Measurements from ENCODE around the gene GPHN. TPM values are rescaled to one million over a fixed set of nuclear protein-coding genes. Genes with fewer than 3 reads are reported as not detected.

Gene GPHN
- total RNA-seq, 1 experiment from 2014 or later: 18.1 TPM

- no peak for TF ChIP-seq NR3C1 (CRISPR knock-in tag; conservative IDR thresholded peaks at IDR 0.05; ENCODE audit: low read depth)
- no peak for TF ChIP-seq ZNF232 (CRISPR knock-in tag; IDR thresholded peaks at IDR 0.05)
- no peak for TF ChIP-seq PRRX2 (CRISPR knock-in tag; IDR thresholded peaks at IDR 0.05)
Observed at GRCh38 chr14:66974397-66975025, 466.6 kb downstream of the GPHN start (continued).

- no peak for ATAC-seq
- H3K27me3 Mint-ChIP-seq (ENCODE audit: low read depth): no peaks in the 10 kb centered on the region
- DNase-seq (ENCODE audit: low spot score): no peak
- H3K4me3 Mint-ChIP-seq: no peak overlapping the region
- ChIA-PET CTCF (no interaction called here), POLR2A (no interaction called here)
- H3K27ac Mint-ChIP-seq: no peak overlapping the region
- H3K4me1 Mint-ChIP-seq: no peaks in the 10 kb centered on the region
- H3K9me3 Mint-ChIP-seq: no peaks in the 10 kb centered on the region
- no peaks in the 10 kb centered on the region for H3K36me3 Mint-ChIP-seq
- no peak for TF ChIP-seq CREB1 (CRISPR knock-in tag; IDR thresholded peaks at IDR 0.05)
- no peak for TF ChIP-seq ATF6 (CRISPR knock-in tag; IDR thresholded peaks at IDR 0.05)
- TF ChIP-seq RELA (CRISPR knock-in tag; IDR thresholded peaks at IDR 0.05; ENCODE audit: borderline replicate concordance): no peak
- no peak for TF ChIP-seq NR3C1 (CRISPR knock-in tag; conservative IDR thresholded peaks at IDR 0.05; ENCODE audit: low read depth)
- TF ChIP-seq USF2 (CRISPR knock-in tag; IDR thresholded peaks at IDR 0.05): no peak
Observed at GRCh38 chr14:66975251-66975650, 467.3 kb downstream of the GPHN start.

GRCh38 chr14:66979101-66979974 is 471.4 kb downstream of the GPHN start:
- DNase-seq (ENCODE audit: low spot score) (no peak), ATAC-seq (no peak)
- Mint-ChIP-seq H3K4me3 (no peak overlapping the region), H3K27me3 (ENCODE audit: low read depth) (no peaks in the 10 kb centered on the region), H3K36me3 (no peaks in the 10 kb centered on the region), H3K9me3 (no peaks in the 10 kb centered on the region), H3K27ac (no peak overlapping the region; the same call in 1 of the 2 replicates), H3K4me1 (no peaks in the 10 kb centered on the region)
- ChIA-PET CTCF (interaction anchor here (1.1 kb wide), 1 partner anchor 380 kb away, joined by 3 read pairs; the partner anchor contains the start of gene ATP6V1D), POLR2A (no interaction called here)
- TF ChIP-seq ZNF671 (CRISPR knock-in tag; IDR thresholded peaks at IDR 0.05): no peak
- TF ChIP-seq TCF7 (CRISPR knock-in tag; IDR thresholded peaks at IDR 0.05; ENCODE audit: low read depth): no peak
- TF ChIP-seq NFATC4 (CRISPR knock-in tag; IDR thresholded peaks at IDR 0.05): no peak
- no peak for TF ChIP-seq ZSCAN18 (CRISPR knock-in tag; IDR thresholded peaks at IDR 0.05)
- TF ChIP-seq HMGA2 (CRISPR knock-in tag; IDR thresholded peaks at IDR 0.05): no peak
- no peak for TF ChIP-seq ATF1 (CRISPR knock-in tag; IDR thresholded peaks at IDR 0.05)
- TF ChIP-seq ZMAT4 (CRISPR knock-in tag; IDR thresholded peaks at IDR 0.05): no peak
- no peak for TF ChIP-seq TEAD4 (CRISPR knock-in tag; IDR thresholded peaks at IDR 0.05)
- no peak for TF ChIP-seq NFE2L1 (CRISPR knock-in tag; IDR thresholded peaks at IDR 0.05)
- TF ChIP-seq PRRX2 (CRISPR knock-in tag; IDR thresholded peaks at IDR 0.05): no peak
